SU-DHL-6 (cell line): ENCODE data around the gene ZFAND3.

ENCODE experiments used
- H2AFZ ChIP-seq: fragments of 200-600 bp; sonication (generic); 2 replicates; pipeline ENCODE4 v1.6.1; 2014; ENCODE audit warnings: low read depth, mild to moderate bottlenecking, moderate library complexity, mixed read lengths, antibody characterized with exemption, low read length; ENCODE audit not compliant: severe bottlenecking
- H3F3A ChIP-seq: fragments of 200-600 bp; shearing (Covaris generic); 2 replicates; pipeline ENCODE4 v1.6.0; 2016; ENCODE audit warnings: antibody characterized with exemption, mild to moderate bottlenecking; ENCODE audit not compliant: insufficient read depth
- H3K27ac ChIP-seq: fragments of 200-600 bp; sonication (generic); 2 replicates; pipeline ENCODE4 v1.5.1; 2016; ENCODE audit warnings: low read depth, mild to moderate bottlenecking, low read length, moderate library complexity, mixed read lengths
- H3K27me3 ChIP-seq: fragments of 200-600 bp; sonication (generic), shearing (Covaris generic); 2 replicates; pipeline ENCODE4 v1.6.0; 2014; ENCODE audit warnings: mild to moderate bottlenecking, low read length
- H3K36me3 ChIP-seq: fragments of 200-600 bp; sonication (generic); 2 replicates; pipeline ENCODE4 v1.6.1; 2014; ENCODE audit warnings: mild to moderate bottlenecking, low read length, mixed read lengths
- H3K4me2 ChIP-seq: fragments of 300-600, 200-600 bp; shearing (Covaris generic), sonication (generic); 2 replicates; pipeline ENCODE4 v1.6.0; 2014; ENCODE audit warnings: low read length, low read depth, mild to moderate bottlenecking; ENCODE audit not compliant: poor library complexity, severe bottlenecking
- H3K4me3 ChIP-seq: fragments of 200-600 bp; sonication (generic); 2 replicates; pipeline ENCODE4 v1.5.1; 2014; ENCODE audit warnings: antibody characterized with exemption, low read length, mild to moderate bottlenecking, mixed read lengths; ENCODE audit not compliant: insufficient read depth, poor library complexity, severe bottlenecking
- H3K79me2 ChIP-seq: fragments of 200-600 bp; sonication (generic); 2 replicates; pipeline ENCODE4 v1.6.1; 2014; ENCODE audit warnings: mild to moderate bottlenecking, low read length, moderate library complexity; ENCODE audit not compliant: insufficient read depth
- H3K9ac ChIP-seq: fragments of 200-600 bp; sonication (generic); 2 replicates; pipeline ENCODE4 v1.7.0; 2014; ENCODE audit warnings: mild to moderate bottlenecking, low read length
- H3K9me2 ChIP-seq: fragments of 200-600 bp; sonication (generic); replicated peaks from 2 replicates; pipeline ENCODE4 v1.6.1; 2014; ENCODE audit warnings: low read length; ENCODE audit not compliant: insufficient read depth
- H3K9me3 ChIP-seq: fragments of 200-600 bp; sonication (generic); 2 replicates; pipeline ENCODE4 v1.6.1; 2014; ENCODE audit warnings: low read length, mixed read lengths; ENCODE audit not compliant: insufficient read depth
- H4K20me1 ChIP-seq: fragments of 200-600 bp; sonication (generic); 2 replicates; pipeline ENCODE4 v1.6.1; 2014; ENCODE audit warnings: low read depth, mild to moderate bottlenecking, antibody characterized with exemption, low read length, moderate library complexity, mixed read lengths
- EZH2phosphoT487 ChIP-seq: fragments of 200-600 bp; sonication (generic), shearing (Covaris generic); conservative IDR thresholded peaks from 2 replicates; pipeline ENCODE4 v1.6.1; 2018; ENCODE audit warnings: mild to moderate bottlenecking, antibody characterized with exemption, low read length, moderate library complexity, mixed read lengths
- TF ChIP-seq, protein P1 (sequence below): fragments of 200-600 bp; sonication (generic); IDR thresholded peaks from one replicate; pipeline ENCODE4 v1.5.1; 2017; ENCODE audit warnings: antibody characterized with exemption, mild to moderate bottlenecking, low read length, moderate library complexity; ENCODE audit not compliant: insufficient read depth, poor library complexity, severe bottlenecking

ZFAND3 gene

DNA sequence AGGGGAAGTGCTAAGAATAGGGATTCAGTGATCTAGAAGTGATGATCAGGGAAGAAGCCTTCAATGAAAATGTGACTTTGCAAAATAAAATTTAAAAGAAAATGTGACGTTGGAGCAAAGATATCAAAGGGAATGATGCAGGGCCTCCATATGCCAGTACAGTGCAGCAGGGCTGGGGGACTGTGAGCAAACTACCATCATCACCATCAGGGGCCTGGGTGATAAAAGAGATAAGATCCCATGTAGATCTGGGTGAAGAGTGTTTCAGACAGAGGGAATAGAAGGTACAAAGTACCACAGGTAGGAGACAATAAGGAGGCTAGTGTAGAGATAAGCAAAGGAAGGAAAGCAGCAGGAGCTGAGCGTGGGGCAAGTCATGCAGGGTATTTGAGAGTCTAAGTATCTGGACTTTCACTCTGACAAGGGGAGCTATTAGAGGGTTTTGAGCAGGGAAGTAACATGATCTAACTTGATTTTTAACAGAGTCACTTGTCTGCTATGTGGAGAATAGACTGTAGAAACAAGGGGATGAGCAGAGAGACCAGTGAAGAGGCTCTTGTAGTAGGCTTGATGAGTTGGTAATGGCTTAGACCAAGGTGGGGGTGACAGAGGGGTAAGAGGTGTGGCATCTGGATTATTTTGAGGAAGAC is 295.6 kb downstream of the ZFAND3 start:
- no peaks in the 10 kb centered on the region for H3K79me2 ChIP-seq

DNA sequence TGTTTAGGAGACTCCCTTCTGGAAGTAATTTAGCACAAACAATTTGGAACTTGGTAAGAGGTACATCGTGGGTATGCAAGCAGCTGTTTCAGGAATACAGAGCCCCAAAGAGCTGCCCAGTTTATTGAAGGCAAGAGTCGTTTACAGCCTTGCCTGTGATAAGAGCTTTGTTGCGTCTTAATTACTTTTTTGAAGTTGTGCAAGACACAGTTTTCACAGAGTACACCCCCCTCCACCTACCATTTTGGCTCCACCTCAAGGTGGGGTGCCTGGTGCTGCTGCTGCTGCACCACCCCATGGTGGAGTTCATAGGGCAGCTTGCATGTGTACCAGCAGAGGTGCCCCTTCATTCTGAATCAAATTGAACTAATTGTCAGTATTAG is 296.1 kb downstream of the ZFAND3 start:
- Histone ChIP-seq H3K27ac (no peak overlapping the region), H3K79me2 (no peaks in the 10 kb centered on the region), H4K20me1 (no peaks in the 10 kb centered on the region), H3K4me2 (no peak overlapping the region), H2AFZ (no peak overlapping the region), H3K9ac (no peak overlapping the region), H3K4me3 (no peak overlapping the region), H3K9me3 (no peaks in the 10 kb centered on the region), H3F3A (no peaks in the 10 kb centered on the region), H3K9me2 (no peaks in the 10 kb centered on the region), H3K36me3 (no peaks in the 10 kb centered on the region), H3K27me3 (no peaks in the 10 kb centered on the region)
- TF ChIP-seq EZH2phosphoT487, result no peak
- TF ChIP-seq, protein P1, sequence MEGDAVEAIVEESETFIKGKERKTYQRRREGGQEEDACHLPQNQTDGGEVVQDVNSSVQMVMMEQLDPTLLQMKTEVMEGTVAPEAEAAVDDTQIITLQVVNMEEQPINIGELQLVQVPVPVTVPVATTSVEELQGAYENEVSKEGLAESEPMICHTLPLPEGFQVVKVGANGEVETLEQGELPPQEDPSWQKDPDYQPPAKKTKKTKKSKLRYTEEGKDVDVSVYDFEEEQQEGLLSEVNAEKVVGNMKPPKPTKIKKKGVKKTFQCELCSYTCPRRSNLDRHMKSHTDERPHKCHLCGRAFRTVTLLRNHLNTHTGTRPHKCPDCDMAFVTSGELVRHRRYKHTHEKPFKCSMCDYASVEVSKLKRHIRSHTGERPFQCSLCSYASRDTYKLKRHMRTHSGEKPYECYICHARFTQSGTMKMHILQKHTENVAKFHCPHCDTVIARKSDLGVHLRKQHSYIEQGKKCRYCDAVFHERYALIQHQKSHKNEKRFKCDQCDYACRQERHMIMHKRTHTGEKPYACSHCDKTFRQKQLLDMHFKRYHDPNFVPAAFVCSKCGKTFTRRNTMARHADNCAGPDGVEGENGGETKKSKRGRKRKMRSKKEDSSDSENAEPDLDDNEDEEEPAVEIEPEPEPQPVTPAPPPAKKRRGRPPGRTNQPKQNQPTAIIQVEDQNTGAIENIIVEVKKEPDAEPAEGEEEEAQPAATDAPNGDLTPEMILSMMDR, result no peak

More for the DNA sequence above, 295.6 kb downstream of the ZFAND3 start:
- Histone ChIP-seq H3K27ac (no peak overlapping the region), H2AFZ (no peak overlapping the region), H3K9ac (no peak overlapping the region), H3F3A (no peaks in the 10 kb centered on the region), H3K4me3 (no peak overlapping the region), H3K27me3 (no peaks in the 10 kb centered on the region), H4K20me1 (no peaks in the 10 kb centered on the region), H3K4me2 (no peak overlapping the region), H3K9me2 (no peaks in the 10 kb centered on the region), H3K36me3 (no peaks in the 10 kb centered on the region), H3K9me3 (no peaks in the 10 kb centered on the region)
- TF ChIP-seq, protein P1, result no peak
- TF ChIP-seq EZH2phosphoT487, result no peak

DNA sequence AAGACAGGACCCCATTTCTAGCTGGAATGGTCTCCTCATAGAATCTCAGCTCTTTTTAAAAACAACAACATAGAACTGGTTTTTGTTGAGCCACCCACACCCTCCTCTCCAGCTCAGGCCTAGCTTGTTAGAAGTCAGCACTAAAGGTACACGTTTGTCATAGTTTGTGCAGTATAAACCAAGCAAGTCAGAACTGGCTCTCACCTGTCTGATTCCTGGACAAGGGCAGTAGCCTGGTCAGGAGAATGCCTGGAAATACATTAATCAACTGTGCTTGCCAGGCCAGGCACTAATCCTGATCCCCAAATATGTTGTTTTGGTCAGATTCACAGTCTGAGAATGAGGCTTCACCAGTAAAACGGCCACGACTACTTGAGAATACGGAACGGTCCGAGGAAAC is 296.7 kb downstream of the ZFAND3 start:
- Histone ChIP-seq H3K4me2 (no peak overlapping the region), H3K9me3 (no peaks in the 10 kb centered on the region), H2AFZ (no peak overlapping the region), H3K9ac (no peak overlapping the region), H3K79me2 (no peaks in the 10 kb centered on the region), H4K20me1 (no peaks in the 10 kb centered on the region), H3F3A (no peaks in the 10 kb centered on the region), H3K9me2 (no peaks in the 10 kb centered on the region), H3K27me3 (no peaks in the 10 kb centered on the region), H3K4me3 (no peak overlapping the region), H3K36me3 (no peaks in the 10 kb centered on the region), H3K27ac (no peak overlapping the region)
- no peak for TF ChIP-seq EZH2phosphoT487
- TF ChIP-seq, protein P1, result no peak
